K562 (cell line): ENCODE data around the gene DAB1. TPM values are rescaled to one million over a fixed set of nuclear protein-coding genes. Genes with fewer than 3 reads are reported as not detected.

ENCODE experiments used
- ARHGAP35 ChIP-seq: fragments of 450-650 bp; IDR thresholded peaks from 2 replicates; pipeline ENCODE4 v1.6.1; 2018; ENCODE audit not compliant: partially characterized antibody
- ARID1B ChIP-seq: fragments of 450-650 bp; IDR thresholded peaks from 2 replicates; pipeline ENCODE4 v1.6.1; 2016; ENCODE audit warnings: antibody characterized with exemption, mild to moderate bottlenecking, inconsistent platforms
- ETV1 ChIP-seq: fragments of 450-650 bp; conservative IDR thresholded peaks from 2 replicates; pipeline ENCODE4 v1.6.1; 2016; ENCODE audit warnings: missing genetic modification characterization, control low read depth, low read depth, missing compliant biosample characterization
- HDAC2 ChIP-seq: fragments of 450-650 bp; IDR thresholded peaks from 2 replicates; pipeline ENCODE4 v1.6.1; 2016; ENCODE audit warnings: mild to moderate bottlenecking
- MTA3 ChIP-seq: fragments of 450-650 bp; formaldehyde crosslinking; IDR thresholded peaks from 2 replicates; pipeline ENCODE4 v1.6.1; 2017; ENCODE audit warnings: mild to moderate bottlenecking, borderline replicate concordance
- MXI1 ChIP-seq: IDR thresholded peaks from 2 replicates; pipeline ENCODE4 v1.6.1; 2011; ENCODE audit warnings: low read depth, mild to moderate bottlenecking, improper control_type of control experiment, low read length
- NR0B1 ChIP-seq: fragments of 450-650 bp; IDR thresholded peaks from one replicate; pipeline ENCODE4 v1.6.1; 2018; ENCODE audit warnings: mild to moderate bottlenecking, moderate library complexity; ENCODE audit not compliant: partially characterized antibody
- PKNOX1 ChIP-seq: fragments of 450-650 bp; IDR thresholded peaks from 2 replicates; pipeline ENCODE4 v1.6.1; 2016
- POU5F1 ChIP-seq: fragments of 150-350 bp; IDR thresholded peaks from 2 replicates; pipeline ENCODE4 v1.6.1; 2014; ENCODE audit warnings: borderline replicate concordance, low read length, low read depth, mild to moderate bottlenecking; ENCODE audit not compliant: partially characterized antibody
- PURB ChIP-seq: sonication (generic); formaldehyde crosslinking; IDR thresholded peaks from 2 replicates; pipeline ENCODE4 v1.9.0; 2021; ENCODE audit warnings: low read depth, mild to moderate bottlenecking, missing genetic modification reagents
- RB1 ChIP-seq: fragments of 450-650 bp; IDR thresholded peaks from 2 replicates; pipeline ENCODE4 v1.6.1; 2017; ENCODE audit warnings: low read depth, mild to moderate bottlenecking
- RBM17 ChIP-seq: fragments of 200-400 bp; formaldehyde crosslinking; IDR thresholded peaks from 2 replicates; pipeline ENCODE4 v1.6.1; 2017; ENCODE audit warnings: low read depth, mild to moderate bottlenecking, low read length, borderline replicate concordance
- SMARCC2 ChIP-seq: fragments of 450-650 bp; IDR thresholded peaks from 2 replicates; pipeline ENCODE4 v1.6.1; 2017; ENCODE audit warnings: antibody characterized with exemption, moderate library complexity, mild to moderate bottlenecking, low read depth
- SOX6 ChIP-seq: fragments of 450-650 bp; IDR thresholded peaks from 2 replicates; pipeline ENCODE4 v1.6.1; 2014; ENCODE audit warnings: mild to moderate bottlenecking
- TBL1XR1 ChIP-seq, 2 experiments: IDR thresholded peaks; 2 replicates each; pipeline ENCODE4 v1.6.1; 2012; ENCODE audit warnings: improper control_type of control experiment in 2 of 2, low read length in 2 of 2, mild to moderate bottlenecking in 1 of 2
- TEAD4 ChIP-seq, 2 experiments: sonication (generic) in 1 of 2; formaldehyde crosslinking in 1 of 2; IDR thresholded peaks; 2 replicates each; pipeline versions ENCODE4 v1.6.1 to v1.8.0; 2012 to 2022; ENCODE audit warnings: borderline replicate concordance in 1 of 2, inconsistent platforms in 1 of 2, low read length in 1 of 2, mild to moderate bottlenecking in 1 of 2, missing genetic modification reagents in 1 of 2
- U2AF1 ChIP-seq: fragments of 200-400 bp; formaldehyde crosslinking; optimal IDR thresholded peaks from 2 replicates; pipeline ENCODE3; 2017; ENCODE audit warnings: mild to moderate bottlenecking, low read depth, low read length, moderate library complexity
- ZFP1 ChIP-seq: fragments of 450-650 bp; formaldehyde crosslinking; IDR thresholded peaks from 2 replicates; pipeline ENCODE4 v1.4.0; 2020; ENCODE audit warnings: mild to moderate bottlenecking, mixed read lengths
- polyA plus RNA-seq, 8 experiments: library from polyadenylated mRNA; depleted of rRNA in 4 of 8; stranded (reverse) in 5 of 8; unstranded in 3 of 8; fragments of >200 nt; fragmentation: Nextera tagmentation in 2 of 8; fragmentation: Illumina TruSeq in 1 of 8; extraction: Ambion mirVana in 2 of 8; extraction: Trizol in 1 of 8; gene quantifications; 2 replicates each; pipeline versions ENCODE4 v1.2.1 to v1.2.3, GENCODE V29; 2011 to 2014; ENCODE audit warnings: inconsistent platforms in 1 of 8, missing spikeins in 1 of 8
- total RNA-seq, 7 experiments: library from RNA; depleted of rRNA in 6 of 7; stranded (reverse); fragments of >200 nt in 6 of 7; fragmentation: Illumina TruSeq in 2 of 7; extraction: Trizol in 2 of 7; gene quantifications; 2 replicates each; pipeline versions ENCODE4 v1.2.1 to v1.2.3, GENCODE V29; 2011 to 2021; ENCODE audit warnings: low replicate concordance in 1 of 7
- TF ChIP-seq, protein P1 (sequence below), 2 experiments: fragments of 450-650 bp; conservative IDR thresholded peaks; 2 replicates each; pipeline ENCODE4 v1.6.1; 2017; ENCODE audit warnings: mild to moderate bottlenecking in 2 of 2, moderate library complexity in 2 of 2
- TF ChIP-seq, protein P2 (sequence below): fragments of 250-450 bp; sonication (Bioruptor Pico); IDR thresholded peaks from 2 replicates; pipeline ENCODE4 v1.4.0; 2020; ENCODE audit warnings: mild to moderate bottlenecking, moderate library complexity
- TF ChIP-seq, protein P3 (sequence below): fragments of 200-800 bp; sonication (Bioruptor generic); IDR thresholded peaks from 2 replicates; pipeline ENCODE4 v1.6.1; 2017; ENCODE audit warnings: missing genetic modification characterization, missing compliant biosample characterization

Gene DAB1
- total and polyA plus RNA-seq, 9 of the 15 experiments (the other 6 are each of a cell fraction or from before 2014, with no cell fraction given): not detected

DNA sequence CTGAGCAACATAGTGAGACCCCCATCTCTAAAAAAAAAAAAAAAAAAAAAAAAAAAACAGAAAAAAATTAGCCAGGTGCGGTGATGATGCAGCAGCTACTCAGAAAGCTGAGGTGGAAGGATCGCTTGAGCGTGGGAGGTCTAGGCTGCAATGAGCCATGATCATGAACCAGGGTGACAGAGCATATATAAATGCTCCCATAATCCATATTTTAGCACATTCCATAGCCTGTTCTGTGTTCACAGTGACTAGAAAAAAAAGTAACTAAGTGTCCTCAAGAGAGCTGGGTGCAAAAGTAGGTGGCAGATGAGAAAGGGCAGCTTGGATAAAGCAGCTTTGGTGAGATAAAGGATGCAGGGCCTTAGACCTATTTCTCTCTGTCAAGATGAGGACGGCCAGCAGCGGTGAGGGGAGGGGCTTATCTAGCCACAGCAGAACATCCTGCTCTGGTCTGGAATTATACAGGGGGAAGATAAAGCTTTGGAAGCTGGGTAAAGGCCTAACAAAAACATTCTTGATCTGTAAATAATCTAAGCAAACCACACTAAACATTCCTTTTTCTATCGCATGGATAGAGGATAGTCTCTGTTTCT is 205.3 kb downstream of the DAB1 start (continued):
- peak; percentile 67; the same call in 1 of the 2 replicates for TF ChIP-seq MXI1
- TF ChIP-seq RB1: no peak
- no peak for TF ChIP-seq RBM17
- TF ChIP-seq POU5F1: no peak
- TF ChIP-seq ZFP1 (CRISPR knock-in tag): 0 out of 2 replicates have a peak, but pooled peaks have one; percentile 29
- peak; percentile 94 for TF ChIP-seq SMARCC2
- no peak for TF ChIP-seq ARHGAP35
- TF ChIP-seq MTA3: peak; percentile 32; the same call in 1 of the 2 replicates
- TF ChIP-seq, protein P1, sequence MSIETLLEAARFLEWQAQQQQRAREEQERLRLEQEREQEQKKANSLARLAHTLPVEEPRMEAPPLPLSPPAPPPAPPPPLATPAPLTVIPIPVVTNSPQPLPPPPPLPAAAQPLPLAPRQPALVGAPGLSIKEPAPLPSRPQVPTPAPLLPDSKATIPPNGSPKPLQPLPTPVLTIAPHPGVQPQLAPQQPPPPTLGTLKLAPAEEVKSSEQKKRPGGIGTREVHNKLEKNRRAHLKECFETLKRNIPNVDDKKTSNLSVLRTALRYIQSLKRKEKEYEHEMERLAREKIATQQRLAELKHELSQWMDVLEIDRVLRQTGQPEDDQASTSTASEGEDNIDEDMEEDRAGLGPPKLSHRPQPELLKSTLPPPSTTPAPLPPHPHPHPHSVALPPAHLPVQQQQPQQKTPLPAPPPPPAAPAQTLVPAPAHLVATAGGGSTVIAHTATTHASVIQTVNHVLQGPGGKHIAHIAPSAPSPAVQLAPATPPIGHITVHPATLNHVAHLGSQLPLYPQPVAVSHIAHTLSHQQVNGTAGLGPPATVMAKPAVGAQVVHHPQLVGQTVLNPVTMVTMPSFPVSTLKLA (conservative IDR thresholded peaks at IDR 0.05): peak in 1 of 2 experiments; percentile 54; a peak in 1 of 4 replicates
- peak; percentile 84 for TF ChIP-seq PKNOX1
- TF ChIP-seq, protein P2, sequence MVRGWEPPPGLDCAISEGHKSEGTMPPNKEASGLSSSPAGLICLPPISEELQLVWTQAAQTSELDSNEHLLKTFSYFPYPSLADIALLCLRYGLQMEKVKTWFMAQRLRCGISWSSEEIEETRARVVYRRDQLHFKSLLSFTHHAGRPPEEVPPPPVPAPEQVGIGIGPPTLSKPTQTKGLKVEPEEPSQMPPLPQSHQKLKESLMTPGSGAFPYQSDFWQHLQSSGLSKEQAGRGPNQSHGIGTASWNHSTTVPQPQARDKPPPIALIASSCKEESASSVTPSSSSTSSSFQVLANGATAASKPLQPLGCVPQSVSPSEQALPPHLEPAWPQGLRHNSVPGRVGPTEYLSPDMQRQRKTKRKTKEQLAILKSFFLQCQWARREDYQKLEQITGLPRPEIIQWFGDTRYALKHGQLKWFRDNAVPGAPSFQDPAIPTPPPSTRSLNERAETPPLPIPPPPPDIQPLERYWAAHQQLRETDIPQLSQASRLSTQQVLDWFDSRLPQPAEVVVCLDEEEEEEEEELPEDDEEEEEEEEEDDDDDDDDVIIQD (CRISPR knock-in tag): no peak
- TF ChIP-seq SOX6: peak; percentile 96
- TF ChIP-seq PURB (CRISPR knock-in tag): no peak
- peak; percentile 99 for TF ChIP-seq ARID1B
- TF ChIP-seq TBL1XR1 (IDR thresholded peaks at IDR 0.05; ENCODE audit: low read length in 2 of 2): peak; percentile 79 to 91; a peak in 3 of 4 replicates
- TF ChIP-seq ETV1 (tag): peak; percentile 66
- no peak for TF ChIP-seq U2AF1
- TF ChIP-seq, protein P3, sequence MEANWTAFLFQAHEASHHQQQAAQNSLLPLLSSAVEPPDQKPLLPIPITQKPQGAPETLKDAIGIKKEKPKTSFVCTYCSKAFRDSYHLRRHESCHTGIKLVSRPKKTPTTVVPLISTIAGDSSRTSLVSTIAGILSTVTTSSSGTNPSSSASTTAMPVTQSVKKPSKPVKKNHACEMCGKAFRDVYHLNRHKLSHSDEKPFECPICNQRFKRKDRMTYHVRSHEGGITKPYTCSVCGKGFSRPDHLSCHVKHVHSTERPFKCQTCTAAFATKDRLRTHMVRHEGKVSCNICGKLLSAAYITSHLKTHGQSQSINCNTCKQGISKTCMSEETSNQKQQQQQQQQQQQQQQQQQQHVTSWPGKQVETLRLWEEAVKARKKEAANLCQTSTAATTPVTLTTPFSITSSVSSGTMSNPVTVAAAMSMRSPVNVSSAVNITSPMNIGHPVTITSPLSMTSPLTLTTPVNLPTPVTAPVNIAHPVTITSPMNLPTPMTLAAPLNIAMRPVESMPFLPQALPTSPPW (CRISPR knock-in tag): peak; percentile 76
- no peak for TF ChIP-seq NR0B1
- TF ChIP-seq TEAD4 (IDR thresholded peaks at IDR 0.05; ENCODE audit: low read length): peak; percentile 99
- no peak for TF ChIP-seq TEAD4 (CRISPR knock-in tag; IDR thresholded peaks at IDR 0.05; ENCODE audit: borderline replicate concordance)
- peak; percentile 82 for TF ChIP-seq HDAC2
